ENCODE results near the gene ZNF578. TPM values are rescaled to one million over a fixed set of nuclear protein-coding genes. Genes with fewer than 3 reads are reported as not detected.
"Not testable (repeated sequence)": the region's sequence is repeated elsewhere in the genome, so short reads cannot be mapped to it uniquely, and the experiment has no call there.

ZNF578 gene
- total RNA-seq, 1 donor from 2014 or later: not detected

GRCh38 chr19:52524086-52524485 is 70.7 kb downstream of the ZNF578 start:
- H3K9me3 ChIP-seq: peaks cover 0 to 18% of the 10 kb centered on the region in 2 donors
- no peaks in the 10 kb centered on the region for H3K27me3 ChIP-seq
- intact Hi-C loops (cut with DNase I): no loop called here
- peaks cover 0 to 2% of the 10 kb centered on the region in 2 donors for H3K4me1 ChIP-seq
- no peak for TF ChIP-seq CTCF (IDR thresholded peaks at IDR 0.05)
- H3K4me3 ChIP-seq: no peak overlapping the region
- DNase-seq (ENCODE audit: low spot score in 2 of 2): no peak
- H3K27ac ChIP-seq: no peak overlapping the region
- no peaks in the 10 kb centered on the region for H3K36me3 ChIP-seq

- H3K27ac ChIP-seq: peak within 1 kb of the TSS; percentile 92 to 93
- no peaks in the 10 kb centered on the region for H3K36me3 ChIP-seq
- no peaks in the 10 kb centered on the region for H3K27me3 ChIP-seq
- peaks cover 0 to 2% of the 10 kb centered on the region in 2 donors for H3K4me1 ChIP-seq
- peak within 1 kb of the TSS; percentile 74 to 86 for H3K4me3 ChIP-seq
- peaks cover 0 to 4% of the 10 kb centered on the region in 2 donors for H3K9me3 ChIP-seq
- TF ChIP-seq CTCF (IDR thresholded peaks at IDR 0.05): peak; percentile 65 to 82 (median 71)
- DNase-seq (ENCODE audit: low spot score in 2 of 2): peak; percentile 83 to 98
- intact Hi-C loops (cut with DNase I): loop anchor here (1.0 to 5.0 kb wide), 9 partner anchors 8 to 1340 kb away; partner anchors contain the start of genes MYADM, ZNF578, ZNF701 and ZNF83
Measured at GRCh38 chr19:52527134-52527955, 74.0 kb downstream of the ZNF578 start, which contains the start of gene ZNF808. ZNF808 (plus strand) TSS chr19:52527668; CDS start chr19:52543285, 15,617 bp downstream.

GRCh38 chr19:52527956-52528351 is 74.6 kb downstream of the ZNF578 start:
- H3K4me3 ChIP-seq: peak overlapping the region; percentile 74 to 86
- H3K27ac ChIP-seq: peak overlapping the region; percentile 92 to 93
- peaks cover 0 to 2% of the 10 kb centered on the region in 2 donors for H3K4me1 ChIP-seq
- no peak for DNase-seq (ENCODE audit: low spot score in 2 of 2)
- intact Hi-C loops (cut with DNase I): loop anchor here (1.0 to 5.0 kb wide), 9 partner anchors 7 to 1339 kb away; partner anchors contain the start of genes MYADM, ZNF578, ZNF701 and ZNF83
- H3K9me3 ChIP-seq: peaks cover 0 to 4% of the 10 kb centered on the region in 2 donors
- no peaks in the 10 kb centered on the region for H3K27me3 ChIP-seq
- H3K36me3 ChIP-seq: no peaks in the 10 kb centered on the region
- TF ChIP-seq CTCF (IDR thresholded peaks at IDR 0.05): no peak

- intact Hi-C loops (cut with DNase I): no loop called here
- H3K27me3 ChIP-seq: no peaks in the 10 kb centered on the region
- no peak overlapping the region for H3K27ac ChIP-seq
- H3K36me3 ChIP-seq: peaks cover 0 to 2% of the 10 kb centered on the region in 2 donors
- H3K9me3 ChIP-seq: no peaks in the 10 kb centered on the region
- peaks cover 0 to 10% of the 10 kb centered on the region in 2 donors for H3K4me1 ChIP-seq
- no peak overlapping the region for H3K4me3 ChIP-seq
- no peak for TF ChIP-seq CTCF (IDR thresholded peaks at IDR 0.05)
- DNase-seq (ENCODE audit: low spot score in 2 of 2): no peak
Measured at GRCh38 chr19:52532480-52532879, 79.1 kb downstream of the ZNF578 start.

GRCh38 chr19:52533901-52534300 is 80.5 kb downstream of the ZNF578 start:
- TF ChIP-seq CTCF (IDR thresholded peaks at IDR 0.05): no peak
- Histone ChIP-seq H3K27ac (no peak overlapping the region), H3K4me3 (no peak overlapping the region), H3K9me3 (no peaks in the 10 kb centered on the region), H3K4me1 (peaks cover 0 to 8% of the 10 kb centered on the region in 2 donors), H3K27me3 (no peaks in the 10 kb centered on the region), H3K36me3 (peaks cover 0 to 2% of the 10 kb centered on the region in 2 donors)
- intact Hi-C loops (cut with DNase I): loop anchor here (2.0 kb wide), 3 partner anchors 67 to 157 kb away; partner anchors contain the start of gene ZNF528
- DNase-seq (ENCODE audit: low spot score in 2 of 2): no peak

- H3K4me1 ChIP-seq; H3K36me3 ChIP-seq; H3K27me3 ChIP-seq; DNase-seq (ENCODE audit: low spot score in 2 of 2); H3K9me3 ChIP-seq: not testable (repeated sequence)
- intact Hi-C loops (cut with DNase I): loop anchor here (1.0 to 2.0 kb wide), 4 partner anchors 8 to 155 kb away; partner anchors contain the start of genes ZNF528 and ZNF808
- Histone ChIP-seq H3K4me3 (peak overlapping the region; percentile 58 to 66), H3K27ac (peak overlapping the region; percentile 61 to 77)
Measured at GRCh38 chr19:52535385-52535770, 82.0 kb downstream of the ZNF578 start.

All from ascending aorta (tissue), 2 donors.